GM19455 (cell line): ENCODE data around the gene ASGR2.
"Not testable (repeated sequence)": the region's sequence is repeated elsewhere in the genome, so short reads cannot be mapped to it uniquely, and the experiment has no call there.

Experiments used
- ATAC-seq: cut with Tn5 transposase; IDR thresholded peaks from one replicate; pipeline ENCODE4 v1.9.1; 2021; ENCODE audit not compliant: unreplicated experiment

The ASGR2 gene

DNA sequence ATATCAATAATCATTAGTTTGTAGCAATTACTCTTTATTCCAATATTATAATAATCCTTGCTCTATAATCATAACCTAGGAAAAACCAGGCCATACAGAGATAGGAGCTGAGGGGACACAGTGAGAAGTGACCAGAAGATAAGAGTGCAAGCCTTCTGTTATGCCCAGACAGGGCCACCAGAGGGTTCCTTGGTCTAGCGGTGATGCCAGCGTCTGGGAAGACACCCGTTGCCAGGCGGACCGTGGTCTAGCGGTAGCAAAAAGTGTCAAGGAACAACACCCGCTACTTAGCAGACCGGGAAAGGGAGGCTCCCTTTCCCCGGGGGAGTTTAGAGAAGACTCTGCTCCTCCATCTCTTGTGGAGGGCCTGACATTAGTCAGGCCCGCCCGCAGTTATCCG lies 11.8 kb upstream of the ASGR2 start:
- not testable (repeated sequence) for ATAC-seq

- no peak for ATAC-seq
These were observed 10.3 kb upstream of the ASGR2 start for GRCh38 chr17:7124923-7125322.

- no peak for ATAC-seq
These were observed 9.2 kb upstream of the ASGR2 start for GRCh38 chr17:7123844-7124243.

- ATAC-seq: no peak
These were observed 7.8 kb upstream of the ASGR2 start for GRCh38 chr17:7122381-7122780.

DNA sequence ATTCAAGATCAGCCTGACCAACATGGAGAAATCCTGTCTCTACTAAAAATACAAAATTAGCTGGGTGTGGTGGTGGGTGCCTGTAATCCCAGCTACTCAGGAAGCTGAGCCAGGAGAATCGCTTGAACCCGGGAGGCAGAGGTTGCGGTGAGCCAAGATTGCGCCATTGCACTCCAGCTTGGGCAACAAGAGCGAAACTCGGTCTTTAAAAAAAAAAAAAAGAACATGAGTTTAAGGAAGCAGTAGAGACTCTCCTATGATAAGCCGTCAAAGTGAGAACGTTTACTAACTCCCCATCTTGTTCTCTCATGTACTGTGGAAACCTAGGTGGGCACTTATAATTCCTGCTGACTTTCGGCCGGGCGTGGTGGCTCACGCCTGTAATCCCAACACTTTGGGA lies 6.0 kb upstream of the ASGR2 start:
- ATAC-seq: not testable (repeated sequence)

- no peak for ATAC-seq
These were observed 5.5 kb upstream of the ASGR2 start for GRCh38 chr17:7120123-7120522.

GRCh38 chr17:7119314-7119713 lies 4.7 kb upstream of the ASGR2 start:
- ATAC-seq: no peak

- ATAC-seq: no peak
These were observed 423 bp upstream of the ASGR2 start for GRCh38 chr17:7114875-7115614.

DNA sequence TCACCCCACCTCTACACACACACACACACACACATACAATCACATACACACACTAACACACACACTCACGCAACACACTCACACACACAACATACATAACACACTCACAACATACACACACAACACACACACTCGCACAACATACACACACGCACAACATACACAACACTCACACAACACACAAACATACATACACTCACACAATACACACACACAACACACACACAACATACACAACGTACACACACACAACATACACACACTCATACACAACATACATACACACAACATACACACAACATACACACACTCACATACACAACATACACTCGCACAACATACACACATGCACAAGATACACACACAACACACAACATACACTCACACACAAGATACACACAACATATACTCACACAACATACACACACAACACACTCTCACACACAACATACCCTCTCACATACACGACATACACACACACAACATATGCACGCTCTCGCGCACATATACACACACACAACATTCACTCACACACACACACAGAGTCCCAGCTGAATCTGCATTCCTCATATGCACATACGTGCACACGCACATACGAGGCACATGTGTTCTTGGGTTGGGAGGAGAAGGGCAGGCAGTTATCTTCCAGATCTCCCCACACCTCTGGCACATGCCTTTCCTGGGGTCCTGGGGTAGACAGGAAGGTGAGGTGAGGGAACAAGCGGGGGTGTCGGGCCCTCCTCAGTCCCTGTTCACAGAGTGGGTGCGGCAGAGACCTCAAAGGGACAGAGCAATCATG lies 1.1 kb downstream of the ASGR2 start:
- no peak for ATAC-seq

GRCh38 chr17:7112510-7113108 lies 2.0 kb downstream of the ASGR2 start:
- ATAC-seq: no peak

- no peak for ATAC-seq
These were observed 2.7 kb downstream of the ASGR2 start for GRCh38 chr17:7111784-7112509.

DNA sequence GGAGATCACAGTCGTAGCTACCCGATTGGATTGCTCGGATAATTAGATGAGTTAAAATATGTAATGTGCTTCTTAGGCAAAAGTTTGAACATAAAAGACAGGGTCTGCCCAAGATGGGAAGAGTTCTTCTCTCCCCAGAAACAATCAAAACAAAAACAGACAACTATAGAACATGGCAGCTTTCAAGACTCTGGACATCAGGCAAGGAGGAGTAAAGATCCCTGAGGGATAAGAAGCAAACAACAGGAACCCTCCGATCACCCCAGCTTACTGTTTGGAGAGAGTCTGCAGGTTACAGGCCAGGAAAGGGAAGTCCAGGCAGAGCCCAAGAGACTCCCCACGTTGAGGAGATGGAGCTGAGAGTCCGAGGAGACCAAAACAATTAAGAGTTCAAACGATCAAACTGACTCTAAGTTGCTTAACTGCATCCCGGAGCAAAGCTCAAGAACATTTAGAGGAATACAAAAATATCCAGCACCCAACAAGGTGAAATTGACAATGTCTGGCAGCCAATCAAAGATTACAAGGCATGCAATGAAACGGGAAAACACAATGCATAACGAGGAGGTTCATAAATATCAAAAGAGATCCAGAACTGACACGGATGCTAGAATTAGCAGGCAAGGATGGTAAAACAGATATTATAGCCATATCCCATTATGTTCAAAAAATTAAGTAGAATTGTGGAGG lies 3.9 kb downstream of the ASGR2 start:
- ATAC-seq: no peak

DNA sequence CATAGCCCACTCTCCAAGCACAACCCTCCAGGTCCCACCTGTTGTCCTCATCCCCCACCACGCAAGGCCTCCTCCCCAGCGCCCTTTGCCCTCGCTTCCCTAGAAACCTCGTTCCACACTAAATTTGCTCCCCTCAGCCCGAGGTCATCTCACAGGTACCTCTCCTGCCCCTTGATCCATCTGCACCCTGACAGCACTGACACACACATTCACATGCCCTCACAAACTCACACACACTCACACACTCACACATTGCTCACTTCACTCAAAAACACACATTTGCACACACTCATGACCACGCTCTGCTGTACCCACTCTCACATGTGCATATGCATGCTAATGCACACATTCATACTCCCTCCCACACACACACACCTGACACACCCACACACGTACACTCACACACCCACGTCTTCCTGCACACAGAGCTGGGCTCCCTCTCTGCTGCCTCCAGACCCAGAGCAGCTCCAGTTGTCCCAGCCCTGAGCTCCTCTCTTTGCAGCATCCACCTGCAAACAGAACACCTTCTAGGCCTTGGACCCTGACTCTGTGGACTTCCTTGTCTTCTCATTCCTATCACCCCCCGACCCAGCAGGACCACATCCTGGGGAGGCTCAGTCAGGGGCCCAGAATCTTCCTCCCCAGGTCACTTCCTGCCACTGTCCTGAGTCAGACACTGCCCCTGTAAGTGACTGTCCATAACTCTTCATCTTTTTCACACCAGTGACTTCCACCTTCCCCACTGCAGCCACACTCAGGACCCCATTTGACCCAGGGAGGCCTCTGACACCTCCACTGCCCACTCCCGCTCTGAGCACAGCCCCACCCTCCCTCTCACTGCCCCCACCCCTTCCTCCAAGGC lies 4.9 kb downstream of the ASGR2 start:
- ATAC-seq: no peak

- ATAC-seq: no peak
These were observed 5.6 kb downstream of the ASGR2 start for GRCh38 chr17:7108981-7109380.

GRCh38 chr17:7108560-7108925 lies 6.1 kb downstream of the ASGR2 start:
- ATAC-seq: no peak

DNA sequence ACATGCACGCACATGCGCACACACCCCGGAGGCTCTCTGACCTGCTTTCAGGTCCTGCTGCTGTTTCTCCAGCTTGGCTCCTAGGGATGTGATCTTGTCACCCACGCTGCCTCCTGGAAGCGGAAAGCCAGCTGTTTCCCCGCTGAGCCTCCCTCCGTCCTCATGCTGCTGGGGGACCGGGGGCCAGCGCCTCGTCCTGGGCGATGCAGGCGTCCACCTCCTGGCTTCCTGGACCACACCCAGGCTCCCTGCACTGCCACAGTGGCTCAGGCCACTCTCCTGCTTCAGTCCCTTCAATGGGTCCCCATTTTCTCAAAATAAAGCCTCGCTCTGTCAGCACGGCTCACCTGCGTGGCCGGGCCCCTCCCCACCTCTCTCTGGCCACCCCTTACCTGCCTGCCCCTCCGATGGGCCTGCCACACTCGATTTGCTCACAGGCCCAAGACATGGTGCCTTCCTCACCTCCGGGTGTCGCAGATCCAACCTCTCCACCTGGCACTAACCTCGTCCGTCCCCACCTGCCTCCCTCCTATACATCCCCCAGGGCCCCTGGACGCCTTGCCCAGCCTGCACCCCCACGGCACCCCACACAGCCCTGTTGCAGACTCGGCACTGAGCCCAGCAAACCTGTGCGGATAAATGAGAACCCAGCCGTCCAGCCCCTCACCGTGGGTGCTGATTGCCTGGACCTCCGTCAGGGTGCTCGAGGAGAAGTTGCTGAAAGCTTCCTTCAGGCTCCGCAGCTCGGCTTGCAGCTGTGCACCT lies 6.6 kb downstream of the ASGR2 start:
- ATAC-seq: no peak

- ATAC-seq: no peak
These were observed 7.4 kb downstream of the ASGR2 start for GRCh38 chr17:7107012-7107754.

DNA sequence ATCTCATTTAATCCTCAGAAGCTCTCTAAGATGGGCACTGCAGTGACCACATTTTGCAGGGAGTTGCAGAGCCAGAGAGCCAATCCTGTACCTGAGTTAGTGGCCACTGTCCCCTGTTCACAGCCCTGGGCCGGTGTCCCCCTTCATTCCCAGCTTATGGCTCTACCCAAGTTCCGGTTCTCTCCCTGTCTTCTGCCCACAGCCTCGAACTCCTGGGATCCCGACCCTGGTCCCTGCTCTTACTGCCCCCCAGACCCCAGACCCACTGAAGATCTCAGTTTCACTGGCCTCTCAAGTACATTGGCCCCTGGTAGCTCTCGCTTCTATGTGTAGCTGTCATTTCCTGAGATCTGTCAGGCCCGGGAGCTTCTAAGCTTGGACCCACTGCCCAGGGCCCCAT lies 12.2 kb downstream of the ASGR2 start:
- ATAC-seq: no peak

GRCh38 chr17:7101531-7101930 lies 13.1 kb downstream of the ASGR2 start:
- no peak for ATAC-seq
